Stimulated activated CD8-positive, alpha-beta memory T cell treated with anti-CD3 and anti-CD28 coated beads, Interleukin-4, amount 100 ng/mL, for 4 hours (primary cell): Measurements from ENCODE around the gene PPP1R18.
A peak's percentile ranks its signal among the peaks of the same experiment; 100 is the strongest.
"Not testable (repeated sequence)": the region's sequence is repeated elsewhere in the genome, so short reads cannot be mapped to it uniquely, and the experiment has no call there.

Source experiments
- DNase-seq, 2 donors: peaks; one replicate each; pipeline ENCODE4 v3.0.0-alpha.2; 2020; ENCODE audit warnings: low read depth in 2 of 2, low spot score in 1 of 2

The PPP1R18 gene

DNA sequence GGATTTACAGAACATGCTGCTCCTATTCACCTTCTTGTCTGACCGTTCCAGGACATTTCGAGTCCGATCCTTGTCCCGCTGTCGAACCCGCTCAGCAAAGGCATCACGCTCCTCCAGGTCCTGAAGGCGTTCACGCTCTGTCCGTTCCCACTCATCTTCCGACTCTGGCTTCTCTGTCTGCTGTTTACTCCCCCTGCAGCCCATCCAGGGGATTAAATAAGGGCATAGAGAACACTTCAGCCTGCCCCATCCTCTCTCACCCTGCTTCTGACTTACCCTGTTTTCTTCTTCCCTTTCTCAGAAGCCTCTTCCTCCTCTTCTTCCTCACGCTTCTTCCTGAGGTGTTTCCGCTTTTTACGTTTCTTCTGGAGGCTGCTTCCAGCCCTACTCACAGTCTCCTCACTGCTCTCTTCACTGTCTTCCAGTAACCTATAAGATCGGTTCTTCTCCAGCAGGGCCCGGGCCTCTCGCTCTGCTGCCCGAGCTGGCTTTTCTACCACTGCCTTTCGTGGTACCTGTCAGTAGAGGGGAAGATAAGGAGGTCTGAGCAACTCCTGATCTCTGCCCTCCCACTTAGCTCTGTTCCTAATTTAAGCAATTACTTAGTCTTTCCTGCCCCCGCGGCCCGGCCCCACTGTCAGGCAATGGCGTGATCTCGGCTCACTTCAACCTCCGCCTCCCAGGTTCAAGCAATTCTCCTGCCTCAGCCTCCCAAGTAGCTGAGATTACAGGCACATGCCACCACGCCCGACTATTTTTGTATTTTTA is 15.5 kb downstream of the PPP1R18 start:
- no peak for DNase-seq

DNA sequence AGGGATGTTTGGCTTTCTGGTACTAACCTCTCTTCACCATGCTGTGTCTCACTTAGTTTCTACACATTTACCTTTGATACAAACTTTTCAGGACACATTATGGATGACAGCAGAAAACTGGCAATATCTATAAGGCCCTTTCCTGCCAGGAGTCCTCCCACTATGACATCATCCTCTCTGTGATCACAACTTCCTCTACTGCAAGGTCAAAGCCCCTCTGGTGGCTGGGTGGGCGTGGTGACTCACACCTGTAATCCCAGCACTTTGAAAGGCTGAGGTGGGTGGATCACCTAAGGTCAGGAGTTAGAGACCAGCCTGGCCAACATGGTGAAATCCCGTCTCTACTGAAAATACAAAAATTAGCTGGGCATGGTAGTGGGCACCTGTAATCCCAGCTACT is 20.1 kb downstream of the PPP1R18 start:
- peak in 1 of 2 donors; percentile 56 for DNase-seq

DNA sequence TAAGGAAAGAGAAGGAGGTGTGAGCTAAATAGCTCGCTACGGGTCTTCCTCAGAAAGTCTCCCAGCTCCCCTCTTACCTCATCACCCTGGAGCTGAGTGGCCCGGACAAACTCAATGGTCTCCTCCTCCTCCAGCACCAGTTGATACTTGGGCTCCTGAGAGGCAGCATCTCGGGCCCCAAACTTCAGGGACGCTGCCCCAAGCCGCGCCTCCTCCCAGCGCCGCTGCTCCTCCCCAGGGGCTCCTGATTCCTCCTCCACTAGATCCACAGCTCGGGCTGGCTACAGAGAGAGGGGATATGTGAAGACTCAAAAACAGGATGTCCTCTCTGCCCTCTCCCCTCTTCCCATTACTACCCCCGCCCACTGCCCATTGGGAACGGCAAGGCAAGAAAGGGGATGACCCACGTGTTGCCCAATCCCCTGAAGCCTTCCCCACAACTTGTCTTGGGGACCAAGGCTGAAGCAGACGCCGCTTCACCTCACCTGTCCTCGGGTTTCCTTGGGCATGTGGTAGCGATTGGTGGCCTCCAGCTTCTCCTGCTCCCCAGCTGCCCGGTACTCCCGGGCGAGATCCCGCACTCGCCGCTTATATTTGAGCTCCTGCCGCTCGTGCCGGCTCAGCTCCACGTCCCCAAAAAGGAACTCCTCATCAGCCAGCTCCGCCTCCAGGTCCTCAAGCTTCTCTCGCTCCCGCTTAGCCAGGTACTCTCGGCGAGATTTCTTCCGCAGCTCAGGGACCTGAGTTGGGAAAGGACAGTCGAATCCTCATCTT is 21.3 kb downstream of the PPP1R18 start:
- no peak for DNase-seq

DNA sequence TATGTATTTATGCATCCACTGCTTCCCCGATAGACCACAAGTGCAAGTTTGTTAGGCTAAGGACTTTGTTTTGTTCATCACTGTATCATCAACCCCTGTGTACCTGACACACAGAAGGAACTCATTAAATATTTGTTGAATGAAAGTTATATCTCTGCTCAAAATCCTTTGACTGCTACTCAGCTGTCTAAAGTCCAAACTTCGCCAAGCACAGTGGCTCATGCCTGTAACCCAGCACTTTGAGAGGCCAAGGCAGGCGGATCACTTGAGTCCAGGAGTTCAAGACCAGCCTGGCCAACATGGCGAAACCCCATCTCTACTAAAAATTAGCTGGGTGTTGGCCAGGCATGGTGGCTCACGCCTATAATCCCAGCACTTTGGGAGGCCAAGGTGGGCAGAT is 28.5 kb downstream of the PPP1R18 start:
- not testable (repeated sequence) for DNase-seq

DNA sequence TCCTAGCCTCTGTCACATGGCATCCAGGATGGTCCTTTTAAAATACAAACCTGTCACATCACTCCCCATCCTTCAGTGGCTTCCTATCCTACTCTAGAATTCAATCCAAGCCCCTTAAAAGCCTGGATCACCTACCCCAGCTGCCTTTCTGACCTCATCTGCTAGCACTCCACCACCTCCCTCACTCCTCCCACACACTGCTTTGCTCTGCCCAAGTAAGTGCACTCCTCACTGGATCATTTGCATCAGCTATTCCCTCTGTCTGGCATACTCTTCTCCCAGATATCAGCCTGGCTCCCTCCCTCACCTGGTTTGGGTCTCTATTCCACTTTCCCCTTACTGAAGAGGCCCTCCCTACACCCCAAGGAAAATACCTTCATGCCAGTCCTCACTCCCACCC is 29.0 kb downstream of the PPP1R18 start:
- no peak for DNase-seq

DNA sequence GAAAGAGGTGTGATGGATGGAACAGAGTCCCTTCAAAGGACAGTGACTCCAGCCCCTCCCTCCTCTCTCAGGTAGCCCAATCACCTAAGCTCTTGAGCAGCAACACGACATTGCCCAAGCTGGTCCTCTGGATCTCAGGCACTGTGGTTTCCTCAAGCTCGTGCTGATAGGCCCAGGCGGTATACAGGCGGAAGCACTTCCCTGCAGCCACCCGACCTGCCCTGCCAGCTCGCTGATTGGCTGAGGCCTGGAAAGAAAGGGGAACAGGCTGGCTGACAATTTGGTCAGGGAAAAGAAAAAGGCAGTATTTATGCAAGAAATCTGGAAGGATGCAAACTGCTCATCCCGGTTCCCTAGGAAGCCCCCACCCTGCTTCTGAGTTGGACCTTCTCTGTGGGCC is 29.9 kb downstream of the PPP1R18 start:
- DNase-seq, result no peak

DNA sequence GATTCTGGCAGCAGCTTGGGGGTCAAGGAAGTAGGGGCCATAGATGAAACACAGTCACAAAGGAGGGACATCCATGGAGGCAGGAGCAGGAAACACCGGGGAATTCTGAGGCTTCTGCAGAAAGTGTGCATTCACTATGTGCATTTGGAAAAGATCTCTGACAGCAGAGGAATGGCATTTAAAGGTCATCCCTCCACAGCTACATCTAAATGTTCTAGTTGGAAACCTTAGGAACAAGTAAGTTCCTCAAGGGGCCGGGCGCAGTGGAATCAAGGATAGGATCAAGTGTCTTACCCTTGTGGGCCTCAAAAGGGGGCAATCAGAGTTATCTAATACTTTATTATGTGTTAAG is 30.7 kb downstream of the PPP1R18 start:
- DNase-seq, result no peak

DNA sequence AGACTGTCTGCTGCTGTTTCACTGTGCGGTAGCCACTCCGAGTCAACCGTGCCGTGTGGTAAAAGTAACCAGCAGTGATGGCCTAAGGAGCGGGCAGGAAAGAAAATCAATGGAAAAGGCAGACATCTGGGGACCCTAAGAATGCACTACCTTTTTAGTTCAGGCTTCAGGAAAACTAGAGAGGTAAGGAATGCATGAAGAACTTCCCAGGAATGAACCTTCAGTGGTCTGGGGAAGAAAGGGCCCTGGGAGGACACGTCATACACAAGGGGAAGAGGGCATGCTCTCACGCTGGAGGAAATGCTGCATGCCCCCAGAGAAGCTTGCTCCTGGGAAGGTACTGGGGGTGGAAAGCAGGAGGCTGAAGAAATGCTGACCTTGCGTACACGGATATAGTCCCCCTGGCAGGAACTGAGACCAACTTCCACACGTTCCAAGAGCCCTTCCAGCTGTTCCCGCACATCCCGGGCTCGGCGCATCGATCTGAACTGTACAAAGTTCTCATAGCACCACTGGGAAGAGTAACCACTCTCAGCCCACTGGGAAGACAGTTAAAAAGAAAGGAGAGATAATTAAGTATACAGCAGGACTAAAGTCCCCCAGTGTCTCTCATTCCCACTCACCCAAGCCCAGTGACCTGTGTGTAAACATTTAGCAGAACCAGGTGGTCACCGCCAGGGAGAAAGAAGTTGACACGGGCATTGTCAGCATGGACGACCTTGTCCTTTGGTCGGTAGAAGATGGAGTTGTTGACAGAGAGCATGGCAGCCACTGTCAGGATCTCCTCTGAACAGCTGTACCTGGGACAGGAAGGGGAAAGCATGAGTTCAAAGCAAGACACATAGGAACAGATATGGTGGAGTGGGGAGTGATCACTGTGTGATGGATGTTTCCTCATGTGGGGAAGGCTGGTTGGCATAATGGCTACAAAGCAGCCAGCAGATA is 31.4 kb downstream of the PPP1R18 start:
- DNase-seq, result no peak

DNA sequence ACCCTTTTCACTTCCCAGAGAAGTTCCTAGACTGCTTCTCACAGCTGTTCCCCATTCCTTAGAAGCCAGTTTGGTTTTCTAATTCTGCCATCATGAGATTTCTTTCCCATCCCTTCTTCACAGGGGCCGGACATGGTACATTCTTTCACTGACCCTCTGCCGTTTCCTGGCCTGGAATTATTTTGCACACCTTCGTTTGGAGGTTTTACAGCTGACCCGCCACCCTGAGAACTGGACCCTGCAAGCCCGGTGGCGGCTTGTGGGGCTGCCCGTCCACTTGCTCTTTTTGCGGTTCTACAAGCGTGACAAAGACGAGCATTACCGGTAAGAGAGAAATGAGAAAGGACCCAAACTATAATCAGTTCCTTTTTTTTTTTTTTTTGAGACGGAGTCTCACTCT is 35.3 kb downstream of the PPP1R18 start:
- DNase-seq, result no peak

DNA sequence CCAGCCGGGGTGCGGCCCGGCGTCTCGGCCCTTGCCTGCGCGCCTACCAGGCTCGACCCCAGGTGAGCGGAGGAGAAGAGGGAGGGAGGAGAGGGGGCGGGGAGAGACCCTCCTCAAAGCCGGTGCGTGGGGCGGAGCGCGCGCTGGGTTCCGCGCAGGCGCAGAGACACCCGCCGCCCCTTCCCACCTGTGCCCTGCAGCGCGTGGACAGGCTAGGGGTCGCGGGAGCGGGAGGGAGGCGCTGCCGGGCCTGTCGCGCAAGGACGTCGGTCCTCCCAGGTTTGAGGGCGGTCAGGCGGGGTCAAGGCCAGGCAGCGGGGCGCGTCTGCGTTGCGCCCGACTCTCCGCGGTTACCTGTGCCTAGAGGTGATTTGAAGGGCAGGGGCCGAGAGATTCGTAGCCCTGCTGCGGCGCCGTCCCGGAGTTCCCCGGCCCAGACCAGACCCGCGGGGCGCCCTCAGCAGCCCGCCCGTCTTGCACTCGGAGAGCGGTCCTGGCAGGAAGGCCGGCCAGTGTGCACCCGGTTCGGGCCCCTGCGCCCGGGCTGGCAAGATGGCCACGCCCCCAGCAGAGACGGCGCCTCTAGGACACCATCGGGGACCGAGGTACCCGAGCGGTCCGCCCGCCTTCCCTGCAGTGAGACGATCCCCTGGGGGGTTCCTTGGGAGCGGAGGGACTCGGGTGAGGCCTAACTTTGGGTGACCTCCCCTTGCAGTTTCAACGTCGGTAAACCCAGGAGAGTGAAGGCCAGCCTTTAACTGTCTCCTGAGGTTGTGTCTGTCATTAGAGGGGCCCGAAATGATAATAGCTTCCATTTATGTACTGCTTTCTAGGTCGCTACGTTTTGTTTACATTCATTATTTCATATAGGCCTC is 39.0 kb downstream of the PPP1R18 start:
- peak; percentile 47 to 50 for DNase-seq

DNA sequence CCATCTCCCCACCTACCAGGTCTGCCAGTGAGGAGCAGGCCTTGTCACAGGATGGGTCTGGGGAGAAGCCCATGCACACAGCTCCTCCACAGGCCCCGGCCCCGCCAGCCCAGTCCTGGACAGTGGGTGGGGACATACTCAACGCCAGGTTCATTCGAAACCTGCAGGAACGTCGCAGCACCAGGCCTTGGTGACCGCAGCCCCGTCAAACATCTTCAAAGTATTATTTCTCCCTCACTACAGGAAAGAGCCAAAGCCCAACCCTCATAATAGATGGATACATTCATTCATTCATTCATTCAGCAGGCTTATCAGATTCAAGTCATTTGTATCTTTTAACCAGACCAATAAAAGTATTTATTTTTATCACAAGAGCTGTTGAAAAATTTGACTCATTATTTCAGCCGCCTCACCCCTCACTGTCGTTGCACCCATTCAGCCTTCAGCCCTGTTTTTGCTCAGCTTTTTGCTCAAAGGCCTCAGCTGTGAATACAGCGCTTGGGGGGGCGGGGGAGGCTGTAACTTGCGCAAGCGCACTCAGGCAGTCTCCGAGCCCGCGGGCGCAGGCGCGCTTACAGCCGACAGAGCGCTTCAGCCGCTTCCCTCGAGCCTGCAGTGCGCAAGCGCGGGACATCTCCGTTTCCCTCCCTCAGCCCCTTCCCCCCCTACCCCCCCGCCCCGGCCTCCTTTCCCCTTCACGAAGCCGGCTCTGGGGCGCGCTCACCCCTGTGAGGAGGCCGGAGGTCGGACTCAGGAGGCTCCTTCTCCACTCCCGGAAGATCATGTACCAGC is 39.8 kb downstream of the PPP1R18 start, which contains the start of gene C6orf136:
Gene C6orf136 (plus strand): TSS at position 684 of the 792 bp plus-strand sequence. CDS start 99 bp downstream, at position 783.
- DNase-seq, result peak; percentile 79 to 89

DNA sequence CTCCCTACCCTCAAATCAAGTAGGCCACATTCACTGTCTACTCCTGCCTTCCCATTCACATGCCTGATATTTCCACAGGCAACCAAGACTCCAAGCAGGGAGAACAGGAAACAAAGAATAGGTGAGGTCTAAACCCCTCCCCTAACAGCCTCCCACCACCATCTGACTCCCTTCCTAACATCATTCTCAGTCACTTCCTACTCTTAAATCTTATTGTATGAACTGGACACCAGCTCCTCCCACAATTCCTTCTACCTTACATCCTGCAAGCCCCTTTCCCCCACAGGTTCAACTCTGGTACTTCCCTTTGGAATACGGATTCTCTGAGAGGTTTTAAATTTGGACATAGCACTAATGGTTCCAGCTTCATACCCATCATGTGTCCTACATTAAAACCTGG is 40.5 kb downstream of the PPP1R18 start:
- DNase-seq, result no peak

DNA sequence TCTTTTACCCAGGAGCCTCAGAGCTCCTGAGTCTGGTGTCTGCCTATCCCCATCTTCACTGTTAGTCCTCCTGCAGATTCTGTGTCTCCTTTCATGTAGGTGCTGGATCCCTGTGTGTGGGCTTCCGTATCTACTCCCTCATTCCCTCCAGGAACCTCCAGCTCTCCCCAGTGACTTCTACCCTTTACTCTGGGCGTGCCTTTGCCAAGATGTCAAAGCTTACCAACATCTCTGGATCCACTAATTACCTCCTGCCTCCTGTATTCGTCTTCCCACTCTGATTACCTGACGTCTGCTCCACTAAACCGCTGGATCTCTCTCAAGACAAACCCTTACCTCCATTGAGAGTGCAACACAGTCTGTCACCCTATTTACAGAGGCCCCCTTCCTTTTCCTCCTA is 41.7 kb downstream of the PPP1R18 start:
- DNase-seq, result no peak

DNA sequence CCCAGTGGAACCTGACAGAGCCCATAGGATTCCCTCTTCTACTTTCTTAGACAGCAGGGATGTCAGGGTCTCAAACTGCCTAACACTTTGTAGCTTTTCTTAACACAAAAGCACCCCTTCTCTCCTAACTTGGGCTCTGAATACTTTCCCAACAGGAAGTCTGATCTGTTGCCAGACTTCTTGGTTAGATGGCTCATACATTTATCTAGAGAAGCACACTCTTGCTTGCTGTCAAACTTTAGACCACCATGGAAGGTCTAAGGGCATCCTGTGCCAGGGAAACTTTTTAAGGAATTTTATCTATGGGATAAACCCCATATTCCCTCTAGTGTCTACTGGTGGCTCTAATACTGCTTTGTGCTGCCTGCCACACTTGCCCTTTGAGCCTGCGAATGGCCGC is 42.8 kb downstream of the PPP1R18 start:
- no peak for DNase-seq

DNA sequence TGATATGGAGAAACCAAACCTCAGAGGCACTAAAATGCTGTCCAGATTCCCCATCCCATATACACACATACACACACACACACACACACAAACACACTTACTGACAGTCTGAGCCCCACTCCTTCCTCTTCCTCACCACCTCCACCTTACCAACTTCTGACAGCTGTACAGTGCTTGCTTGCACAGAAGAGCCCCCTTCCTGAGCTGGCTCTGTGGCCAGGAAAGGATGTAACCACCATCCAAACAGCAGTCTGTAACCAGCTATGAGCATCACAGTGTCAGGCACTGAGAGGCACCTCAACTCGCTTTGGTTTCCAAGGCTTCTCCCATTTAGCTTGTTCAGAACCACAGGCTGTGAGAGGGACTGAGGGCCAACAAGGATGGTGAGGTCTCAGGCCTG is 45.4 kb downstream of the PPP1R18 start:
- no peak for DNase-seq

DNA sequence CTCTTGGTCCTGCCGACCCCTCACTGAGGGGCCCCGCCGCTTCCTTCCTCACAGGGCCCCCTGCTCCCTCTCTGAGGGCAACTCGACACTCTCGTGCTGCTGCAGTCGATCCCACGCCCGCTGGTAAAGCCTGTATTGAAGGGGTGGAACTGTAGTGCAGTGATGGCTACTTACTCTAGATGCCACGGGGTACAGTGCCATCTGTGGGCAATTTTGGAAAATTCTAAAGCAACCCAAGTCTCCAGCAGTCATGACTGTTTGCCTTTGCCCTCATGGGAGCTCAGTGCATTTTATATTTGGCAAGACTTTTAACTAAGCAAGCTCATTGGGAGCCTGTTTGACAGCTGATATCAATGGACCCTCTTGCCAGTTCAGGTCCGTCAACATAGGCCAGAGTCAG is 46.0 kb downstream of the PPP1R18 start:
- DNase-seq, result no peak

DNA sequence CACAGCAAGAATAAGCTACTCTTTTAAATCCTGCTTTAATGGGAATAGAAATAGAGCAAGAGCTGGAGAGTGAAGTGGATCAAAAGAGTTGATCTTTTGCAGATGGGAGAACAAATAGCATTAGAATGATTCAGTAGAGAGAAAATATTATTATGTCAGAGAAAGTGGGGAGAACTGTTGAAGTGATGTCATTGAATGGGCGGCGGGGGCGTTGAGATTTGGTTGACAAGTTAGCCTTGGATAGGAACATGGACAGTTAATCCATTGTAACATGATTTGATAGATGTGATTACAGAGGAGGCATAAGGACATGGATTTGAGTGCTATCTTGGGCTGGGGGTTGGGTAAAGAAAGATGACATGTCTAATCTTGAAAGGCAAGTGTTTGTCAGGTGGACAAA is 50.6 kb downstream of the PPP1R18 start:
- no peak for DNase-seq

DNA sequence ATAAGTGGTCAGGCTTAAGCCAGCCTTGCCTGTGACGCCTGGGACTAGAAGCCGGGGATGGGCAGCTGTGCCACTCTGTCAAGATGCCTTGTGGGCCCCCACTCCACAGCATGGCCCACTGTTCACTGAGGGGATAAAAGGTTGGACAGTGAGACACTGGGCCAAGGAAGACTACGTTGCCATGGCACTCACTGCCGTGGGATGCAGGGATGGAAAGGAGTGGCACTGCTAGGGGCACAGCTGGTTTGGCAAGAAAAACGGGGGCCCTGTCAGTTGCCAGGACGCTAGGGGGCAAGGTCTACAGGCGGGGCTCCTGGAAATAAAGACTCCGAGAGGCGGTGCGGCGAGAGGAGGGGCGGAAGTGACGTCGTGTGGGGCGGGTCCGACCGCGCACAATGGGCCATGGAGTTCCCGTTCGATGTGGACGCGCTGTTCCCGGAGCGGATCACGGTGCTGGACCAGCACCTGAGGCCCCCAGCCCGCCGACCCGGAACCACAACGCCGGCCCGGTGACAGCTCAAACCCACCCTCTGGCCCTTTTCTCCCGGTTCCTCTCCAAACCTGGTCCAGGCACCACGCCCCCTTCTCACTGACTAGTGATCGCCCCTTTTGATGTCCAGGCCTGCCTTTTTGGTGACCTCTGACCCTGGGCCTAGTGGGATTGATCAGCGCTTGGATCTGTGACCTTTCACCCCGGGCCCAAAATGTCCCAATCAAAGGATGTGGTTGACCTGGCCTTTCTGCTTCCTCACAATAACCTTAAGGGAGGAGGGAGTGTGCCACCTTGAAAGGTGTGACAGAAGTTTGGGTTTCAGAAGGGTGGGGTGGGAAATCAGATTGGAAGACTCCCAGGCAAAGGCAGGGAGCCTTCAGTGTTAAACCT is 59.7 kb downstream of the PPP1R18 start, which contains the start of gene ATAT1:
Gene ATAT1 (plus strand): TSS at position 391 of the 883 bp plus-strand sequence.
- DNase-seq, result peak; percentile 75 to 82
